ENCODE data around the gene CUBN. TPM values are rescaled to one million over a fixed set of nuclear protein-coding genes. Genes with fewer than 3 reads are reported as not detected.
"Not testable (repeated sequence)": the region's sequence is repeated elsewhere in the genome, so short reads cannot be mapped to it uniquely, and the experiment has no call there.

CUBN gene
- polyA plus RNA-seq, 1 experiment = 0.76 TPM

GRCh38 chr10:17019696-17020095 is 109.9 kb downstream of the CUBN start:
- Histone ChIP-seq H3K27ac (ENCODE audit: low read depth, low read length) (no peak overlapping the region), H3K4me3 (ENCODE audit: low read depth, low read length) (no peak overlapping the region), H3K27me3 (ENCODE audit: control insufficient read depth, insufficient read depth, low read length) (no peaks in the 10 kb centered on the region), H3K9me3 (ENCODE audit: control insufficient read depth, insufficient read depth, low read length) (peaks cover 5% of the 10 kb centered on the region; the same call in 1 of the 2 replicates)
- no peak for DNase-seq (ENCODE audit: low read depth, low spot score)
- CTCF ChIA-PET = interaction anchor here (0.7 kb wide), 1 partner anchor 11 kb away, joined by 3 read pairs; no protein-coding TSS in a partner anchor
- no peak for TF ChIP-seq CTCF (IDR thresholded peaks at IDR 0.05; ENCODE audit: low read depth, low read length)
- POLR2A ChIA-PET = no interaction called here

- H3K9me3 ChIP-seq (ENCODE audit: control insufficient read depth, insufficient read depth, low read length); CTCF ChIA-PET; POLR2A ChIA-PET; DNase-seq (ENCODE audit: low read depth, low spot score); H3K27ac ChIP-seq (ENCODE audit: low read depth, low read length); H3K4me3 ChIP-seq (ENCODE audit: low read depth, low read length); H3K27me3 ChIP-seq (ENCODE audit: control insufficient read depth, insufficient read depth, low read length): not testable (repeated sequence)
These were observed 116.3 kb downstream of the CUBN start for GRCh38 chr10:17013131-17013983.

GRCh38 chr10:17012731-17013130 is 116.9 kb downstream of the CUBN start:
- CTCF ChIA-PET = not testable (repeated sequence)

GRCh38 chr10:17010363-17011145 is 119.1 kb downstream of the CUBN start:
- Histone ChIP-seq H3K4me3 (ENCODE audit: low read depth, low read length) (no peak overlapping the region), H3K27me3 (ENCODE audit: control insufficient read depth, insufficient read depth, low read length) (no peaks in the 10 kb centered on the region), H3K27ac (ENCODE audit: low read depth, low read length) (no peak overlapping the region), H3K9me3 (ENCODE audit: control insufficient read depth, insufficient read depth, low read length) (no peaks in the 10 kb centered on the region; the same call in none of the 2 replicates)
- no peak for TF ChIP-seq CTCF (IDR thresholded peaks at IDR 0.05; ENCODE audit: low read depth, low read length)
- ChIA-PET CTCF (interaction anchor here (0.7 kb wide), 1 partner anchor 27 kb away, joined by 3 read pairs; no protein-coding TSS in a partner anchor), POLR2A (interaction anchor here (1.1 kb wide), 1 partner anchor 13 kb away, joined by 5 read pairs; no protein-coding TSS in a partner anchor)
- no peak for DNase-seq (ENCODE audit: low read depth, low spot score)

More at GRCh38 chr10:17012731-17013130, 116.9 kb downstream of the CUBN start:
- H3K9me3 ChIP-seq (ENCODE audit: control insufficient read depth, insufficient read depth, low read length); POLR2A ChIA-PET; H3K27me3 ChIP-seq (ENCODE audit: control insufficient read depth, insufficient read depth, low read length); H3K4me3 ChIP-seq (ENCODE audit: low read depth, low read length); H3K27ac ChIP-seq (ENCODE audit: low read depth, low read length); DNase-seq (ENCODE audit: low read depth, low spot score): not testable (repeated sequence)

- no peak for DNase-seq (ENCODE audit: low read depth, low spot score)
- CTCF ChIA-PET = interaction anchor here (0.6 kb wide), 1 partner anchor 10 kb away, joined by 3 read pairs; no protein-coding TSS in a partner anchor
- POLR2A ChIA-PET = no interaction called here
- Histone ChIP-seq H3K27me3 (ENCODE audit: control insufficient read depth, insufficient read depth, low read length) (no peaks in the 10 kb centered on the region), H3K4me3 (ENCODE audit: low read depth, low read length) (no peak overlapping the region), H3K27ac (ENCODE audit: low read depth, low read length) (peak overlapping the region; percentile 69), H3K9me3 (ENCODE audit: control insufficient read depth, insufficient read depth, low read length) (no peaks in the 10 kb centered on the region; the same call in none of the 2 replicates)
- no peak for TF ChIP-seq CTCF (IDR thresholded peaks at IDR 0.05; ENCODE audit: low read depth, low read length)
These were observed 120.4 kb downstream of the CUBN start for GRCh38 chr10:17009212-17009700.
